ENCODE data around the gene RAB11FIP4.

- TF ChIP-seq CTCF (tag by site-specific recombination; IDR thresholded peaks at IDR 0.05): peak; percentile 33; the same call in 1 of the 2 replicates
- TF ChIP-seq, protein P1, sequence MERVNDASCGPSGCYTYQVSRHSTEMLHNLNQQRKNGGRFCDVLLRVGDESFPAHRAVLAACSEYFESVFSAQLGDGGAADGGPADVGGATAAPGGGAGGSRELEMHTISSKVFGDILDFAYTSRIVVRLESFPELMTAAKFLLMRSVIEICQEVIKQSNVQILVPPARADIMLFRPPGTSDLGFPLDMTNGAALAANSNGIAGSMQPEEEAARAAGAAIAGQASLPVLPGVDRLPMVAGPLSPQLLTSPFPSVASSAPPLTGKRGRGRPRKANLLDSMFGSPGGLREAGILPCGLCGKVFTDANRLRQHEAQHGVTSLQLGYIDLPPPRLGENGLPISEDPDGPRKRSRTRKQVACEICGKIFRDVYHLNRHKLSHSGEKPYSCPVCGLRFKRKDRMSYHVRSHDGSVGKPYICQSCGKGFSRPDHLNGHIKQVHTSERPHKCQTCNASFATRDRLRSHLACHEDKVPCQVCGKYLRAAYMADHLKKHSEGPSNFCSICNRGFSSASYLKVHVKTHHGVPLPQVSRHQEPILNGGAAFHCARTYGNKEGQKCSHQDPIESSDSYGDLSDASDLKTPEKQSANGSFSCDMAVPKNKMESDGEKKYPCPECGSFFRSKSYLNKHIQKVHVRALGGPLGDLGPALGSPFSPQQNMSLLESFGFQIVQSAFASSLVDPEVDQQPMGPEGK (tag by site-specific recombination; IDR thresholded peaks at IDR 0.05): no peak
- TF ChIP-seq ZNF221 (tag by site-specific recombination; IDR thresholded peaks at IDR 0.05; ENCODE audit: borderline replicate concordance): no peak
- TF ChIP-seq, protein P2, sequence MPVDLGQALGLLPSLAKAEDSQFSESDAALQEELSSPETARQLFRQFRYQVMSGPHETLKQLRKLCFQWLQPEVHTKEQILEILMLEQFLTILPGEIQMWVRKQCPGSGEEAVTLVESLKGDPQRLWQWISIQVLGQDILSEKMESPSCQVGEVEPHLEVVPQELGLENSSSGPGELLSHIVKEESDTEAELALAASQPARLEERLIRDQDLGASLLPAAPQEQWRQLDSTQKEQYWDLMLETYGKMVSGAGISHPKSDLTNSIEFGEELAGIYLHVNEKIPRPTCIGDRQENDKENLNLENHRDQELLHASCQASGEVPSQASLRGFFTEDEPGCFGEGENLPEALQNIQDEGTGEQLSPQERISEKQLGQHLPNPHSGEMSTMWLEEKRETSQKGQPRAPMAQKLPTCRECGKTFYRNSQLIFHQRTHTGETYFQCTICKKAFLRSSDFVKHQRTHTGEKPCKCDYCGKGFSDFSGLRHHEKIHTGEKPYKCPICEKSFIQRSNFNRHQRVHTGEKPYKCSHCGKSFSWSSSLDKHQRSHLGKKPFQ (tag by site-specific recombination; IDR thresholded peaks at IDR 0.05): no peak
- TF ChIP-seq ZFP41 (tag by site-specific recombination; IDR thresholded peaks at IDR 0.05; ENCODE audit: borderline replicate concordance): no peak
- no peak for TF ChIP-seq ZNF121 (tag by site-specific recombination; IDR thresholded peaks at IDR 0.05)
- no peak for TF ChIP-seq ZNF138 (tag by site-specific recombination; IDR thresholded peaks at IDR 0.05; ENCODE audit: borderline replicate concordance)
- no peak for TF ChIP-seq KLF16 (tag by site-specific recombination; IDR thresholded peaks at IDR 0.05)
- no peak for TF ChIP-seq BCL11A (tag by site-specific recombination; IDR thresholded peaks at IDR 0.05; ENCODE audit: low read depth)
These were observed 134.5 kb downstream of the RAB11FIP4 start for GRCh38 chr17:31525801-31526549.

All from HEK293 (cell line).